ENCODE results near the gene KRT35. TPM values are rescaled to one million over a fixed set of nuclear protein-coding genes. Genes with fewer than 3 reads are reported as not detected.

The KRT35 gene
- total and polyA plus RNA-seq, 4 donors = not detected

DNA sequence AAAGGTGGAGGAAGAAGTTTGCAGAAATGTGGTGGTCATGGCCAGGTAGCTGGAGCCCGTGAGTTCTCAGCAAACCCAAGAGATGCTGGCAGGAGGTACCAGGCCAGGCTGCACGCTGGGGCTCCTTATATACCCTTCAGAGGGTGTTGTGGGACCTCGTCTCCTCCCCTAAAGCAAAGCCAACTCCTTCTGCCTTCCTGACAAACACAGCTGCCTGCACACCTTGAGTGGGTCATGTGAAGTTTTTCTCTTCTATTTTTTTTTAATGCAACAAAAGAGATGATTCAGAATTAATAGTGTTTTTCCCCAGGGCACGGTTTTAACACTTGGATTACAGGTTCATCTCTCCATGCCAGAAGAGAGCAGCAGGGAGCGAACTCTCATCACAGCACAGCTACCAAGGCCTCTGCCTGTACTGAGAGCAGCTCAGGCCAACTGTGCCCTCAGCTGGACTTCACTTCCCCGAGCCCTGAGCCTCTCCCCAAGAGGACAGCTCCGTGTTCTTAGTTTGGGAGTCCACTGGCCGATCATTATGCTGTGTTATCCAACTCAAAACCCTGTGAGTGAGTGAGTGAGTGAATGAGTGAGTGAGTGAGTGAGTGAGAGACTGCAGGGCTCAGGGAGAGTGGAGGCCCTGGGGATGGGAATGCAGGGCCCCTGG lies 38.0 kb upstream of the KRT35 start, which contains the start of gene KRT15:
Gene KRT15 (minus strand): TSS at position 102 of the 661 bp plus-strand sequence. CDS start 63 bp downstream, at position 39.
- DNase-seq (peak in 1 of 3 donors; percentile 28), ATAC-seq (ENCODE audit: insufficient read depth, low FRiP score) (no peak)
- H3K27ac ChIP-seq (ENCODE audit: low read depth in 1 of 2, low read length in 1 of 2) = no peak within 1 kb of the TSS
- H3K27me3 ChIP-seq (ENCODE audit: control insufficient read depth in 3 of 3, insufficient read depth in 3 of 3, low read length in 2 of 3) = no peaks in the 10 kb centered on the region
- no peak within 1 kb of the TSS for H3K4me3 ChIP-seq
- WGBS, 2 donors = 61 to 81% methylated on average over 8 of the region's 8 CpGs
- peaks cover 0 to 2% (median 0%) of the 10 kb centered on the region in 4 donors for H3K9me3 ChIP-seq (ENCODE audit: control insufficient read depth in 4 of 4, insufficient read depth in 3 of 4, low read length in 3 of 4)
- H3K4me1 ChIP-seq (ENCODE audit: control insufficient read depth in 5 of 5, insufficient read depth in 5 of 5, low read length in 5 of 5) = peaks cover 0 to 29% (median 0%) of the 10 kb centered on the region in 5 donors
- TF ChIP-seq, protein P1, sequence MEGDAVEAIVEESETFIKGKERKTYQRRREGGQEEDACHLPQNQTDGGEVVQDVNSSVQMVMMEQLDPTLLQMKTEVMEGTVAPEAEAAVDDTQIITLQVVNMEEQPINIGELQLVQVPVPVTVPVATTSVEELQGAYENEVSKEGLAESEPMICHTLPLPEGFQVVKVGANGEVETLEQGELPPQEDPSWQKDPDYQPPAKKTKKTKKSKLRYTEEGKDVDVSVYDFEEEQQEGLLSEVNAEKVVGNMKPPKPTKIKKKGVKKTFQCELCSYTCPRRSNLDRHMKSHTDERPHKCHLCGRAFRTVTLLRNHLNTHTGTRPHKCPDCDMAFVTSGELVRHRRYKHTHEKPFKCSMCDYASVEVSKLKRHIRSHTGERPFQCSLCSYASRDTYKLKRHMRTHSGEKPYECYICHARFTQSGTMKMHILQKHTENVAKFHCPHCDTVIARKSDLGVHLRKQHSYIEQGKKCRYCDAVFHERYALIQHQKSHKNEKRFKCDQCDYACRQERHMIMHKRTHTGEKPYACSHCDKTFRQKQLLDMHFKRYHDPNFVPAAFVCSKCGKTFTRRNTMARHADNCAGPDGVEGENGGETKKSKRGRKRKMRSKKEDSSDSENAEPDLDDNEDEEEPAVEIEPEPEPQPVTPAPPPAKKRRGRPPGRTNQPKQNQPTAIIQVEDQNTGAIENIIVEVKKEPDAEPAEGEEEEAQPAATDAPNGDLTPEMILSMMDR (IDR thresholded peaks at IDR 0.05; ENCODE audit: control extremely low read depth, extremely low read depth) = no peak
- H3K36me3 ChIP-seq (ENCODE audit: control insufficient read depth in 4 of 4, insufficient read depth in 4 of 4, low read length in 4 of 4) = no peaks in the 10 kb centered on the region
- no peak within 1 kb of the TSS for H3K9ac ChIP-seq (ENCODE audit: insufficient read depth in 1 of 2, low read length in 2 of 2)

DNA sequence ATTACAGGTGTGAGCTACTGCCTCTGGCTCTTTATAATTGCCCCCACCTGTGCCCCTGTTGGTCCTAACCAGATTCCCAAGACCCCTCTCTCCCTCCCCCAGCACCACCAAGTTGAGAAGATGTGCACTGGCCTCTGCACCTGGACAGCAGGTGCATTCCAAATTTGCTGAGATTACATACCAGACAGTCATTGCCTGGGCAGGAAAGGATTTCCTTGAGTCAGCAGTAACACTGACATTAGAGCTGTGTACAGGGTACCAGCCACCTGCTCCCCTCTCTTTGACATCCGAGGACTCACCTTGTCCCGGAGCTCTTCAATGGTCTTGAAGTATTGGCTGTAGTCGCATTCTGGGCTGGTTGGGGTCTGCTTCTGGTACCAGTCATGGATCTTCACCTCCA lies 37.1 kb upstream of the KRT35 start:
- Histone ChIP-seq H3K27me3 (ENCODE audit: control insufficient read depth in 3 of 3, insufficient read depth in 3 of 3, low read length in 2 of 3) (no peaks in the 10 kb centered on the region), H3K36me3 (ENCODE audit: control insufficient read depth in 4 of 4, insufficient read depth in 4 of 4, low read length in 4 of 4) (no peaks in the 10 kb centered on the region), H3K9ac (ENCODE audit: insufficient read depth in 1 of 2, low read length in 2 of 2) (no peak overlapping the region), H3K4me3 (no peak overlapping the region), H3K27ac (ENCODE audit: low read depth in 1 of 2, low read length in 1 of 2) (no peak overlapping the region), H3K9me3 (ENCODE audit: control insufficient read depth in 4 of 4, insufficient read depth in 3 of 4, low read length in 3 of 4) (peaks cover 0 to 2% (median 0%) of the 10 kb centered on the region in 4 donors), H3K4me1 (ENCODE audit: control insufficient read depth in 5 of 5, insufficient read depth in 5 of 5, low read length in 5 of 5) (peaks cover 0 to 29% (median 0%) of the 10 kb centered on the region in 5 donors)
- TF ChIP-seq, protein P1 (IDR thresholded peaks at IDR 0.05; ENCODE audit: control extremely low read depth, extremely low read depth) = no peak
- ATAC-seq (ENCODE audit: insufficient read depth, low FRiP score) (no peak), DNase-seq (no peak)
- 87 to 93% methylated on average over 3 of the region's 3 CpGs for WGBS, 2 donors

DNA sequence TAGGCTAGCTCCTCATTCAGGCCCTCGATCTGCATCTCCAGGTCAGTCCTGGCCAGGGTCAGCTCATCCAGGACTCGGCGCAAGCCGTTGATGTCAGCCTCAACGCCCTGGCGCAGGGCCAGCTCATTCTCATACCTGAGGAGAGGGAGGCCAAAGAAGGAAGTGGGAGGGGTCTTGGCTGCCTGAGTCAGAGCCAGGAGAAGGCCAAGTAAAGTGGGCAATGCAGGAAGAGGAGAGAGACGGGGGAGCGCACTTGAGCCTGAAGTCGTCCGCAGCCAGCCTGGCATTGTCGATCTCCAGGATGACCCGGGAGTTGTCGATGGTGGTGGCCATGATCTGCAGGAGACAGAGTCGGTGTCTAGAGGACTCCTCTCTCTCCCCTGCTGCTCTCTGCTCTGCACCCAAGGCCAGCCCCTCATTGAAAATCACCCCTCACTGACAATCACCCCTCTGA lies 35.9 kb upstream of the KRT35 start:
- no peak overlapping the region for H3K4me3 ChIP-seq
- H3K36me3 ChIP-seq (ENCODE audit: control insufficient read depth in 4 of 4, insufficient read depth in 4 of 4, low read length in 4 of 4) = no peaks in the 10 kb centered on the region
- 71 to 84% methylated on average over 14 of the region's 14 CpGs for WGBS, 2 donors
- ATAC-seq (ENCODE audit: insufficient read depth, low FRiP score) = no peak
- no peak overlapping the region for H3K27ac ChIP-seq (ENCODE audit: low read depth in 1 of 2, low read length in 1 of 2)
- peaks cover 0 to 22% (median 0%) of the 10 kb centered on the region in 5 donors for H3K4me1 ChIP-seq (ENCODE audit: control insufficient read depth in 5 of 5, insufficient read depth in 5 of 5, low read length in 5 of 5)
- no peak overlapping the region for H3K9ac ChIP-seq (ENCODE audit: insufficient read depth in 1 of 2, low read length in 2 of 2)
- H3K27me3 ChIP-seq (ENCODE audit: control insufficient read depth in 3 of 3, insufficient read depth in 3 of 3, low read length in 2 of 3) = no peaks in the 10 kb centered on the region
- TF ChIP-seq, protein P1 (IDR thresholded peaks at IDR 0.05; ENCODE audit: control extremely low read depth, extremely low read depth) = no peak
- H3K9me3 ChIP-seq (ENCODE audit: control insufficient read depth in 4 of 4, insufficient read depth in 3 of 4, low read length in 3 of 4) = peaks cover 0 to 2% (median 0%) of the 10 kb centered on the region in 4 donors
- DNase-seq = peak; percentile 49 to 68 (median 66)

All from lung (tissue), 12 donors.